ENCODE results near the gene TADA3.

The TADA3 gene

DNA sequence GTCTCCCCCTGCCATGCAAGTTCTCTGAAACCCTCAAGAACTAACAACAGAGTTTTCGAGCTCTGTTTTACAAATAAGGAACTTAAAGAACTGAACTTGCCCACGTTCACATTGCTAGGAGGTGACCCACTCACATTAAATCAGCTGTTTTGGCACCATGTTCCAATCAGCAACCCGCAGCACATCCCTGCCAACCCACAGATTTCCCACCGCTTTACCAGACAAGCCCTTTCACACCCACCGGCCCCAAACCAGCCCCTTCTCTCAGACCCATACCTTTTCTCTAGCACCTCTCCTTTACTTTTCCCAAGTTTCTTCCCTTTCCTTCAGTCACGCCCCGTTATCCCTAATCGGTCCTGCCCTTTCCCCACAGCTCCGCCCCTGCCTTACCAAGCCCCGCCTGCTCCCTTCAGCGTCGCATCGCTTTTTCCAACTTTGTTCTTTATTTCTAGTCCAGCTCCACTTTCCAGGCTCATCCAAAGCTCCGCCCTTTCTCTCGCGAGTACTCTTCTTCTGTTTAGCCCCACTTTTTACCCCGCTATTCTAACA, 61.5 kb downstream of the TADA3 start:
- in situ Hi-C loops (cut with MboI; ENCODE audit: low sequenced_read_pairs) = no loop called here

All from hTERT RPE-1 (cell line).